H1 (cell line): ENCODE measurements around the gene MYBPHL. TPM values are rescaled to one million over a fixed set of nuclear protein-coding genes. Genes with fewer than 3 reads are reported as not detected.

Source experiments
- CTCF ChIA-PET: fragments of 300-600 bp; sonication (Branson Sonifier 250); formaldehyde crosslinking; loops from one replicate; lab custom pipeline; 2021; ENCODE audit not compliant: partially characterized antibody; lab: Charles Lee
- POLR2A ChIA-PET: fragments of 300-600 bp; sonication (Branson Sonifier 250); formaldehyde crosslinking; loops from one replicate; lab custom pipeline; 2021; ENCODE audit warnings: inconsistent platforms; ENCODE audit not compliant: partially characterized antibody; lab: Charles Lee
- DNase-seq, 2 experiments: peaks; one replicate each; pipeline versions ENCODE4 v3.0.0 to v3.0.0-alpha.2; 2010 to 2022; ENCODE audit warnings: low spot score in 2 of 2, low read depth in 1 of 2, mixed read lengths in 1 of 2
- FAIRE-seq: peaks from 2 replicates; lab custom pipeline; 2011; peaks lifted over from hg19 to GRCh38; lab: Jason Lieb, UNC
- H2AFZ ChIP-seq: 2 replicates; pipeline ENCODE4 v1.8.1; 2012; ENCODE audit warnings: low read length, inconsistent platforms
- H2AK5ac ChIP-seq: 2 replicates; pipeline ENCODE4 v1.6.1; 2013; ENCODE audit warnings: low read depth, low read length
- H2BK120ac ChIP-seq: replicated peaks from 2 replicates; pipeline ENCODE3; 2013; ENCODE audit warnings: low read depth, low read length, inconsistent platforms
- H2BK12ac ChIP-seq: 2 replicates; pipeline ENCODE4 v1.6.1; 2013; ENCODE audit warnings: low read depth, low read length
- H2BK15ac ChIP-seq: 2 replicates; pipeline ENCODE4 v1.6.1; 2013; ENCODE audit warnings: low read length
- H2BK20ac ChIP-seq: 2 replicates; pipeline ENCODE4 v1.6.1; 2013; ENCODE audit warnings: low read length
- H2BK5ac ChIP-seq: 2 replicates; pipeline ENCODE4 v1.6.1; 2013; ENCODE audit warnings: low read depth, low read length
- H3K14ac ChIP-seq: 2 replicates; pipeline ENCODE4 v1.6.1; 2013; ENCODE audit warnings: inconsistent platforms; ENCODE audit not compliant: insufficient read length
- H3K18ac ChIP-seq: 2 replicates; pipeline ENCODE4 v1.6.1; 2013; ENCODE audit warnings: low read length; ENCODE audit errors: extremely low read depth
- H3K23ac ChIP-seq: 2 replicates; pipeline ENCODE4 v1.6.1; 2013; ENCODE audit warnings: inconsistent platforms; ENCODE audit not compliant: insufficient read length
- H3K23me2 ChIP-seq: 2 replicates; pipeline ENCODE4 v1.6.1; 2013; ENCODE audit warnings: low read depth, low read length
- H3K27ac ChIP-seq: 2 replicates; pipeline ENCODE4 v1.6.1; 2011; ENCODE audit warnings: low read depth, low read length, inconsistent platforms
- H3K27me3 ChIP-seq, 4 experiments: replicated peaks in 1 of 4; 1 replicate in 1 of 4; 2 replicates in 3 of 4; pipeline versions ENCODE4 v1.6.1 to v1.8.1; 2011 to 2013; ENCODE audit warnings: low read length in 3 of 4, mild to moderate bottlenecking in 3 of 4, inconsistent platforms in 2 of 4, mixed read lengths in 2 of 4, moderate library complexity in 1 of 4; ENCODE audit not compliant: control insufficient read depth in 3 of 4, insufficient read depth in 3 of 4; ENCODE audit errors: extremely low read depth in 1 of 4
- H3K36me3 ChIP-seq, 4 experiments: 2 replicates each; pipeline versions ENCODE4 v1.6.1 to v1.8.1; 2011 to 2013; ENCODE audit warnings: mild to moderate bottlenecking in 4 of 4, low read length in 3 of 4, moderate library complexity in 2 of 4, control low read depth in 1 of 4, inconsistent platforms in 1 of 4; ENCODE audit not compliant: insufficient read depth in 4 of 4, control insufficient read depth in 2 of 4
- H3K4ac ChIP-seq: replicated peaks from 2 replicates; pipeline ENCODE3; 2013; ENCODE audit warnings: low read length, low read depth, mixed read lengths, inconsistent platforms; ENCODE audit not compliant: insufficient read length
- H3K4me1 ChIP-seq, 4 experiments: replicated peaks in 1 of 4; 1 replicate in 1 of 4; 2 replicates in 3 of 4; pipeline versions ENCODE4 v1.6.1 to v1.8.1; 2011 to 2013; ENCODE audit warnings: low read length in 3 of 4, inconsistent platforms in 2 of 4, mixed read lengths in 1 of 4; ENCODE audit not compliant: insufficient read depth in 4 of 4, control insufficient read depth in 3 of 4
- H3K4me2 ChIP-seq, 2 experiments: 2 replicates each; pipeline versions ENCODE4 v1.6.1 to v1.8.1; 2011 to 2013; ENCODE audit warnings: low read depth in 2 of 2, low read length in 2 of 2, control low read depth in 1 of 2, inconsistent platforms in 1 of 2, mild to moderate bottlenecking in 1 of 2; ENCODE audit not compliant: insufficient read depth in 1 of 2
- H3K4me3 ChIP-seq, 4 experiments: fragments of 200-600, 300-600 bp in 1 of 4; sonication (generic), shearing (Covaris generic), sonication (Bioruptor Twin) in 1 of 4; 2 replicates each; pipeline versions ENCODE4 v1.5.1 to v1.8.1; 2011 to 2016; ENCODE audit warnings: low read length in 4 of 4, low read depth in 3 of 4, control low read depth in 2 of 4, inconsistent platforms in 2 of 4, mild to moderate bottlenecking in 2 of 4, mixed read lengths in 1 of 4, moderate library complexity in 1 of 4; ENCODE audit not compliant: insufficient read depth in 2 of 4; ENCODE audit errors: extremely low read depth in 1 of 4
- H3K56ac ChIP-seq: replicated peaks from 2 replicates; pipeline ENCODE3; 2013; ENCODE audit warnings: low read depth, mild to moderate bottlenecking, mixed read lengths, low read length, inconsistent platforms; ENCODE audit not compliant: insufficient read length
- H3K79me1 ChIP-seq: 2 replicates; pipeline ENCODE4 v1.6.1; 2013; ENCODE audit warnings: low read depth, low read length, control low read depth
- H3K79me2 ChIP-seq, 2 experiments: 2 replicates each; pipeline versions ENCODE4 v1.6.1 to v1.8.1; 2012 to 2013; ENCODE audit warnings: low read length in 2 of 2, mild to moderate bottlenecking in 2 of 2, inconsistent platforms in 1 of 2; ENCODE audit not compliant: insufficient read depth in 2 of 2, control insufficient read depth in 1 of 2
- H3K9ac ChIP-seq, 4 experiments: replicated peaks in 1 of 4; 1 replicate in 1 of 4; 2 replicates in 3 of 4; pipeline versions ENCODE4 v1.6.1 to v1.8.1; 2011 to 2013; ENCODE audit warnings: low read depth in 3 of 4, low read length in 3 of 4, control low read depth in 2 of 4, mild to moderate bottlenecking in 2 of 4, moderate library complexity in 2 of 4, inconsistent platforms in 1 of 4; ENCODE audit errors: extremely low read depth in 1 of 4
- H3K9me3 ChIP-seq, 2 experiments: 2 replicates each; pipeline versions ENCODE4 v1.6.1 to v1.8.1; 2012 to 2013; ENCODE audit warnings: mild to moderate bottlenecking in 2 of 2, moderate library complexity in 2 of 2, control low read depth in 1 of 2, inconsistent platforms in 1 of 2, low read depth in 1 of 2, low read length in 1 of 2, mixed read lengths in 1 of 2; ENCODE audit not compliant: insufficient read depth in 2 of 2
- H4K20me1 ChIP-seq, 2 experiments: replicated peaks in 1 of 2; 2 replicates each; pipeline versions ENCODE3 to v1.8.1; 2011 to 2013; ENCODE audit warnings: inconsistent platforms in 2 of 2, low read length in 2 of 2, mild to moderate bottlenecking in 1 of 2; ENCODE audit not compliant: insufficient read depth in 2 of 2, control insufficient read depth in 1 of 2
- H4K5ac ChIP-seq: 2 replicates; pipeline ENCODE4 v1.6.1; 2013; ENCODE audit warnings: low read length, low read depth, mixed read lengths, inconsistent platforms; ENCODE audit not compliant: insufficient read length
- H4K8ac ChIP-seq: 2 replicates; pipeline ENCODE4 v1.8.0; 2013; ENCODE audit warnings: mild to moderate bottlenecking, moderate library complexity, low read length, inconsistent platforms; ENCODE audit not compliant: insufficient read depth; ENCODE audit errors: extremely low read depth
- H4K91ac ChIP-seq: replicated peaks from 2 replicates; pipeline ENCODE3; 2013; ENCODE audit warnings: low read length, mixed read lengths, inconsistent platforms; ENCODE audit not compliant: insufficient read length
- BACH1 ChIP-seq: IDR thresholded peaks from 2 replicates; pipeline ENCODE4 v1.6.1; 2012; ENCODE audit warnings: low read length, improper control_type of control experiment
- SP2 ChIP-seq: IDR thresholded peaks from 2 replicates; pipeline ENCODE4 v1.6.1; 2012; ENCODE audit warnings: mild to moderate bottlenecking, low read length, inconsistent platforms
- TAF1 ChIP-seq: IDR thresholded peaks from 2 replicates; pipeline ENCODE4 v1.6.1; 2011; ENCODE audit warnings: mild to moderate bottlenecking, low read depth, low read length
- WGBS, 2 experiments: shearing (Covaris generic) in 1 of 2; methylation state at CpG; one replicate each; pipeline versions ENCODE4 v1.1.6 to v1.1.7; 2013 to 2015; ENCODE audit warnings: low lambda C conversion rate in 2 of 2, mixed read lengths in 2 of 2, inconsistent platforms in 1 of 2, low coverage in 1 of 2, missing lambda C conversion rate in 1 of 2; ENCODE audit not compliant: insufficient replicate concordance in 2 of 2, insufficient coverage in 1 of 2, insufficient read length in 1 of 2; ENCODE audit errors: extremely low coverage in 1 of 2, missing lambda C conversion rate in 1 of 2; 5-methylcytosine and 5-hydroxymethylcytosine counted together
- polyA plus RNA-seq, 7 experiments: library from polyadenylated mRNA; depleted of rRNA in 3 of 7; stranded (reverse) in 5 of 7; unstranded in 2 of 7; fragments of >200 nt in 5 of 7; fragments of 200-250 nt in 2 of 7; gene quantifications; 1 replicate in 5 of 7; 2 replicates in 1 of 7; 4 replicates in 1 of 7; pipeline versions ENCODE4 v1.2.1 to v1.2.3, GENCODE V29; 2011 to 2013; ENCODE audit warnings: missing spikeins in 2 of 7, mixed read lengths in 2 of 7
- total RNA-seq: library from RNA; stranded (reverse); fragmentation: NEBNext Ultra II Directional; extraction: Animal tissue kit (Norgen Biotek cat#: 25700); gene quantifications from 2 replicates; pipeline ENCODE4 v1.2.1, GENCODE V29; 2021
- TF ChIP-seq, protein P1 (sequence below): IDR thresholded peaks from 2 replicates; pipeline ENCODE4 v1.6.1; 2011; ENCODE audit warnings: low read length, improper control_type of control experiment
- TF ChIP-seq, protein P2 (sequence below): IDR thresholded peaks from 2 replicates; pipeline ENCODE4 v1.6.1; 2012; ENCODE audit warnings: inconsistent platforms

MYBPHL gene
- total and polyA plus RNA-seq, 2 of the 8 experiments (the other 6 are each of a cell fraction or from before 2014, with no cell fraction given): 0.24 to 0.30 TPM

DNA sequence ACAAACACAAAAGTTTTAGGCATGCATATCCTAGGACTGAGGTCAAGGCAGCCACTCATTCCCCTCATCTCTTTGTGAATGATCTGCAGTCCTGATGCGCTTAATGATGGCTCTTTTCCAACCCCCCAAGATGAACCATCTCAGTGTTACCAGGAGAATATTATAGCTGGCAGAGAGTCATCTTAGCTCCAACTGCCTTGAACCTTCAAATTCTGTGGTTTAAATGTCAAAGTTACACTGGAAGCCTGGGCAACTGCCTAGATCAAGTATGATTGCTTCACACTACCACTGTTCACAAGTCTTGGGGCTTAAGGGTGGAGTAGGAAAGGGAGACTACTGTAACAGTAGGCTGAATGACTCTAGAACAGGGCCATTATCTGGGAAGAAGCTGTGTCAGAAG is 8.0 kb upstream of the MYBPHL start:
- H3K4me1 ChIP-seq: no peaks in the 10 kb centered on the region; a peak in 1 of 7 replicates
- no peak overlapping the region for H4K8ac ChIP-seq
- TF ChIP-seq BACH1 (no peak), SP2 (no peak), TAF1 (no peak)
- TF ChIP-seq, protein P1, sequence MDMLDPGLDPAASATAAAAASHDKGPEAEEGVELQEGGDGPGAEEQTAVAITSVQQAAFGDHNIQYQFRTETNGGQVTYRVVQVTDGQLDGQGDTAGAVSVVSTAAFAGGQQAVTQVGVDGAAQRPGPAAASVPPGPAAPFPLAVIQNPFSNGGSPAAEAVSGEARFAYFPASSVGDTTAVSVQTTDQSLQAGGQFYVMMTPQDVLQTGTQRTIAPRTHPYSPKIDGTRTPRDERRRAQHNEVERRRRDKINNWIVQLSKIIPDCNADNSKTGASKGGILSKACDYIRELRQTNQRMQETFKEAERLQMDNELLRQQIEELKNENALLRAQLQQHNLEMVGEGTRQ: no peak
- TF ChIP-seq, protein P2, sequence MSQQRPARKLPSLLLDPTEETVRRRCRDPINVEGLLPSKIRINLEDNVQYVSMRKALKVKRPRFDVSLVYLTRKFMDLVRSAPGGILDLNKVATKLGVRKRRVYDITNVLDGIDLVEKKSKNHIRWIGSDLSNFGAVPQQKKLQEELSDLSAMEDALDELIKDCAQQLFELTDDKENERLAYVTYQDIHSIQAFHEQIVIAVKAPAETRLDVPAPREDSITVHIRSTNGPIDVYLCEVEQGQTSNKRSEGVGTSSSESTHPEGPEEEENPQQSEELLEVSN: no peak
- H4K20me1 ChIP-seq: no peaks in the 10 kb centered on the region
- no peak overlapping the region for H2BK5ac ChIP-seq
- H3K14ac ChIP-seq: no peak overlapping the region
- H3K56ac ChIP-seq: no peak overlapping the region
- no peaks in the 10 kb centered on the region for H3K79me2 ChIP-seq
- peaks cover 12 to 53% (median 17%) of the 10 kb centered on the region in 4 experiments for H3K36me3 ChIP-seq
- no peak overlapping the region for H3K9ac ChIP-seq
- H3K18ac ChIP-seq: no peak overlapping the region
- H2BK120ac ChIP-seq: no peak overlapping the region
- no peak for FAIRE-seq
- ChIA-PET POLR2A (interaction anchor here (1.2 to 1.7 kb wide), 2 partner anchors 18 to 40 kb away, joined by 3 to 4 read pairs; no protein-coding TSS in a partner anchor), CTCF (interaction anchor here (0.8 to 5.2 kb wide), 3 partner anchors 9 to 61 kb away, joined by 3 to 41 read pairs (median 14); partner anchors contain the start of gene MYBPHL)
- H2BK15ac ChIP-seq: no peak overlapping the region
- no peak overlapping the region for H2AK5ac ChIP-seq
- no peaks in the 10 kb centered on the region for H3K27me3 ChIP-seq
- WGBS, 2 experiments: 100% methylated on average over 1 of the region's 1 CpG; no CpG with 5 or more reads in 1 of the 2 experiments
- H3K4me2 ChIP-seq: no peak overlapping the region
- H3K23ac ChIP-seq: no peak overlapping the region
- H2BK20ac ChIP-seq: no peak overlapping the region
- H3K9me3 ChIP-seq: no peaks in the 10 kb centered on the region
- H4K91ac ChIP-seq: no peak overlapping the region
- no peaks in the 10 kb centered on the region for H3K79me1 ChIP-seq
- H2BK12ac ChIP-seq: no peak overlapping the region
- no peak overlapping the region for H3K27ac ChIP-seq
- no peak overlapping the region for H3K4ac ChIP-seq
- no peaks in the 10 kb centered on the region for H3K23me2 ChIP-seq
- H4K5ac ChIP-seq: no peak overlapping the region
- H3K4me3 ChIP-seq: no peak overlapping the region
- no peak overlapping the region for H2AFZ ChIP-seq
- DNase-seq: no peak
